BE2C (cell line): Measurements from ENCODE around the gene CFAP221.
"Not testable (repeated sequence)": the region's sequence is repeated elsewhere in the genome, so short reads cannot be mapped to it uniquely, and the experiment has no call there.

ENCODE experiments used
- DNase-seq: peaks from one replicate; pipeline ENCODE4 v3.0.0-alpha.2; 2020
- H3K27me3 ChIP-seq: fragments of 250-450 bp; sonication (Bioruptor Pico); 2 replicates; pipeline ENCODE4 v1.5.1; 2020; ENCODE audit warnings: mild to moderate bottlenecking
- H3K36me3 ChIP-seq: fragments of 250-450 bp; sonication (Bioruptor Pico); 2 replicates; pipeline ENCODE4 v1.5.1; 2020; ENCODE audit warnings: mild to moderate bottlenecking
- H3K4me1 ChIP-seq: fragments of 250-450 bp; sonication (Bioruptor Pico); 2 replicates; pipeline ENCODE4 v1.5.1; 2020
- H3K4me3 ChIP-seq: 2 replicates; pipeline ENCODE4 v1.5.1; 2011; ENCODE audit warnings: low read depth, low read length
- H3K9me3 ChIP-seq: fragments of 250-450 bp; sonication (Bioruptor Pico); 2 replicates; pipeline ENCODE4 v1.5.1; 2020
- TF ChIP-seq, protein P1 (sequence below): IDR thresholded peaks from 2 replicates; pipeline ENCODE4 v1.5.1; 2012; ENCODE audit warnings: mild to moderate bottlenecking, low read depth, low read length

CFAP221 gene

DNA sequence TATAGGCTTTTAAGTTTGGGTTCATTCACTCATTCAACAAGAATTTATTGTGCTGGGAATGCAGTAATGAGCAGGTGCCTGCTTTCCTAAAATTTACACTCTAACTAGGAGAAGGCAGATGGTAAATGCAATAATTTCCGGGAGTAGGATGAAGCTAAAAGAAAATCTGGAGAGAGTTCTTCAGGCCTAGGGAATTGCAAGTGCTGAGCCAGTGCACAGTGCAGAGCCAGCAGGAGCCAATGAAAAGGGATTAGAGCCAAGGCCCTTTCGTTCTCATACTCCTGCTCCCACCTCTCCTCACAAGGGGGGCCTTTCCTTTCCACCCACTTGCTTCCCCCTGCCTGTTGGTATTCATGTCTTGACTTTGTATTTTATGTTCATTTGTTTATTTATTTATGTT, 55.1 kb downstream of the CFAP221 start:
- no peak for DNase-seq
- no peaks in the 10 kb centered on the region for H3K4me1 ChIP-seq
- no peak overlapping the region for H3K4me3 ChIP-seq
- H3K9me3 ChIP-seq: no peaks in the 10 kb centered on the region
- no peaks in the 10 kb centered on the region for H3K27me3 ChIP-seq
- TF ChIP-seq, protein P1, sequence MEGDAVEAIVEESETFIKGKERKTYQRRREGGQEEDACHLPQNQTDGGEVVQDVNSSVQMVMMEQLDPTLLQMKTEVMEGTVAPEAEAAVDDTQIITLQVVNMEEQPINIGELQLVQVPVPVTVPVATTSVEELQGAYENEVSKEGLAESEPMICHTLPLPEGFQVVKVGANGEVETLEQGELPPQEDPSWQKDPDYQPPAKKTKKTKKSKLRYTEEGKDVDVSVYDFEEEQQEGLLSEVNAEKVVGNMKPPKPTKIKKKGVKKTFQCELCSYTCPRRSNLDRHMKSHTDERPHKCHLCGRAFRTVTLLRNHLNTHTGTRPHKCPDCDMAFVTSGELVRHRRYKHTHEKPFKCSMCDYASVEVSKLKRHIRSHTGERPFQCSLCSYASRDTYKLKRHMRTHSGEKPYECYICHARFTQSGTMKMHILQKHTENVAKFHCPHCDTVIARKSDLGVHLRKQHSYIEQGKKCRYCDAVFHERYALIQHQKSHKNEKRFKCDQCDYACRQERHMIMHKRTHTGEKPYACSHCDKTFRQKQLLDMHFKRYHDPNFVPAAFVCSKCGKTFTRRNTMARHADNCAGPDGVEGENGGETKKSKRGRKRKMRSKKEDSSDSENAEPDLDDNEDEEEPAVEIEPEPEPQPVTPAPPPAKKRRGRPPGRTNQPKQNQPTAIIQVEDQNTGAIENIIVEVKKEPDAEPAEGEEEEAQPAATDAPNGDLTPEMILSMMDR: no peak
- no peaks in the 10 kb centered on the region for H3K36me3 ChIP-seq

DNA sequence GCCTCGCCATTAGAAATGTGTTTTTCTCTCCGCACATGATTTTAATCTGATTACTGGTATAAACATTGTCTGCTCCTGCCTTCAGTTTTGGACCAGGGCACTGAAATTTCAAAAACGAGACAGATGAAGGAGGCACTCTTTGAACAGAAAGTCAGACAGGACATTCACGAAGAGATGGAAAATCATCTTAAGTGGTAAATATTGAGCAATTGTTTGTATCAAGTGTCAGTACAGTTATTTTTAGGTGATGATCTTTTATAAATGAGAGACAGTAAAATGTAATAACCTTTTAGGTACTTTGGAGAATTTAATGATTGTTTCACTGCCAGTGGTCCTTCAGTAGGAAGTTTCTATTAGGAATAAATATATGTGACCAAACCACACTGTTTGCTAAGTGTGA, 60.8 kb downstream of the CFAP221 start:
- no peaks in the 10 kb centered on the region for H3K4me1 ChIP-seq
- H3K4me3 ChIP-seq: no peak overlapping the region
- TF ChIP-seq, protein P1: no peak
- H3K27me3 ChIP-seq: no peaks in the 10 kb centered on the region
- no peak for DNase-seq
- H3K9me3 ChIP-seq: no peaks in the 10 kb centered on the region
- H3K36me3 ChIP-seq: no peaks in the 10 kb centered on the region

DNA sequence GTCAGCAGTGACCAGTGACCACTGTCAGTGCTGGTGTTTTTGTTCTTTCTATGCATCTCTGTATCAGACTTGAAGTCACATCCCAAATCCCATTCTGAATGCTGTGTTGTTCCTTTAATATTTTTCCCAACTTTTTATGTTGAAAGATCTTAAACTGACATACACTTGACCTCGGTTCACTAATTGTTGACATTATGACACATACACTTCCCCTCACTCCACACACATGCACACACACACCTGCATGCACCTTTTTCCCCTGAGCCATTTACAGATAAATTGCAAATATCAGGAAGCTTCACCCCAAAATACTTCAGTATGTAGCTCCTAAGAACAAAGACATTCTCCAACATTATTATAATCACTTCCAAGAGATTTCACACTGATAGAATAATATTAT, 62.4 kb downstream of the CFAP221 start:
- TF ChIP-seq, protein P1: no peak
- Histone ChIP-seq H3K27me3 (no peaks in the 10 kb centered on the region), H3K4me1 (no peaks in the 10 kb centered on the region), H3K9me3 (no peaks in the 10 kb centered on the region), H3K4me3 (no peak overlapping the region), H3K36me3 (no peaks in the 10 kb centered on the region)
- no peak for DNase-seq

DNA sequence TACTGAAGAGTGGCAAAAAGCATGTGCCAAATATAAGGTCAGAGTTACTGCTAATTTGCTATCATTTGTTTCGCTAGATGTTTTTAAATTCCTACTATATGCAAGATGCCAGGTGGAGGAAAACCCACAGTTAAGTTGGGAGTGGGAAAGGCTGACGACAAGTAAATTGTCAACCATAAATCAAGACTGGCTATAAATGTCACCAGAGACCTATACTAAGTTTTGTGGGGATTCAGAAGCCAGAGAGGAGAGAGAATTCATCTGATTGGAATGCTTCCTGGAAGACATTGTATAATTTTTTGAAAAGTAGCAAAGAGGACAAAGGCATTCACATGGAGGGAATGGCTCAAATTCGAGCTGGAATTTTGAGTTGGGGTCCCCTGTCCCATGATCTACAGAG, 64.3 kb downstream of the CFAP221 start:
- no peaks in the 10 kb centered on the region for H3K27me3 ChIP-seq
- no peak overlapping the region for H3K4me3 ChIP-seq
- no peaks in the 10 kb centered on the region for H3K9me3 ChIP-seq
- no peaks in the 10 kb centered on the region for H3K4me1 ChIP-seq
- H3K36me3 ChIP-seq: no peaks in the 10 kb centered on the region
- DNase-seq: no peak
- TF ChIP-seq, protein P1: no peak

DNA sequence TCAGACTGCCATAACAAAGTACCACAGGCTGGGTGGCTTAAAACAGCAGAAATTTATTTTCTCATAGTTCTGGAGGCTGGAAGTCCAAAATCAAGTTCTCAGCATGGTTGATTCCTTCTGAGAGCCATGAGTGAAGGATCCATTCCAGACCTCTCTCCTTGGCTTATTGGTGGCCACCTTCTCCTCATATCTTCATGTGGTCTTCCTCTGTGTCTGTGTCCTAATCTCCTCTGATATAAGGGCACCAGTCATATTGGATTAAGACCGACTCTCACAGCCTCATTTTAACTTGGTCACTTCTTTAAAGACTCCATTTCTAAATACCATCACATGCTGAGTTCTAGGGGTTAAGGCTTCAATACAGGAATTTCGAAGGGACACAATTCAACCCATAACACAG, 65.1 kb downstream of the CFAP221 start:
- Histone ChIP-seq H3K9me3 (no peaks in the 10 kb centered on the region), H3K36me3 (no peaks in the 10 kb centered on the region), H3K27me3 (no peaks in the 10 kb centered on the region), H3K4me1 (no peaks in the 10 kb centered on the region), H3K4me3 (no peak overlapping the region)
- DNase-seq: no peak
- TF ChIP-seq, protein P1: no peak

DNA sequence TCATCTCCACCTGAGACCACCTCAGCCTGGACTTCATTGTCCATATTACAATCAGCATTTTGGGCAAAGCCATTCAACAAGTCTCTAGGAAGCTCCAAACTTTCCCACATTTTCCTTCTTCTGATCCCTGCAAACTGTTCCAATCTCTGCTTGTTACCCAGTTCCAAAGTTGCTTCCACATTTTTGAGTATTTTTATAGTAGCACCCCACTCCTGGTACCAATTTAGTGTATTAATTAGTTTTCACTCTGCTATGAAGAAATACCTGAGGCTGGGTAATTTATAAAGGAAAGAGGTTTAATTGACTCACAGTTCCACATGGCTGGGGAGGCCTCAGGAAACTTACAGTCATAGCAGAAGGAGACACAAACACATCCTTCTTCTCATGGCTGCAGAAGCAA, 69.9 kb downstream of the CFAP221 start:
- H3K9me3 ChIP-seq, H3K4me3 ChIP-seq, H3K4me1 ChIP-seq, DNase-seq, H3K27me3 ChIP-seq, H3K36me3 ChIP-seq: not testable (repeated sequence)

DNA sequence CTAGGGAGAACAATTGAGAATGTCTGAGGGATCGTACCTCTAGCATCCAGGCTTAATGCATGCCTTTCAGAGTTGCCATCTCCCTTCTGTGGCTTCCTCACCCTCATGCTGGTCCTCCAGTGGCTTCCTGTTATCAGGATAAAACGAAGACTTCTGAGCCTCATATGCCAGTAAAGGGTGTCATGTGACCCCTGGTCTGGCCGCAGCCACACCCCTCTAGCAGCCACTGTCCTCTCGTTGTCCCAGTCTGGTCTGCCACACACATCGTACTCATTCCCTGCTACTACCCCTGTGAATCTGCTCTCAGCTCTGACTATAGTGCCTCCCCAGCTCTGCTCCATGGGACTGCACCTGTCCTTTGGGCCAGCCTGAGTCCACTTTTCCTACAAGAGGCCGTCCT, 72.2 kb downstream of the CFAP221 start:
- DNase-seq: no peak
- Histone ChIP-seq H3K4me3 (no peak overlapping the region), H3K9me3 (no peaks in the 10 kb centered on the region), H3K27me3 (no peaks in the 10 kb centered on the region), H3K36me3 (no peaks in the 10 kb centered on the region), H3K4me1 (no peaks in the 10 kb centered on the region)
- TF ChIP-seq, protein P1: no peak
